ENCODE results near the gene ELAC2.

ELAC2 gene

GRCh38 chr17:12947047-12947446 lies 70.8 kb downstream of the ELAC2 start:
- no peak for DNase-seq

Data from CD4-positive, alpha-beta T cell treated with Interleukin-1 beta for 1 hour (primary cell).